OCI-LY7 (cell line): ENCODE results near the gene EVI5L. TPM values are rescaled to one million over a fixed set of nuclear protein-coding genes. Genes with fewer than 3 reads are reported as not detected.

ENCODE experiments used
- BruUV-seq: library from RNA; stranded (reverse); fragments of 400-500 nt; replicated peaks from 2 replicates; lab custom pipeline; 2021; lab: Mats Ljungman, UMichigan
- CTCF ChIA-PET: fragments of 300-600 bp; sonication (Branson Sonifier 250); formaldehyde crosslinking; loops from one replicate; lab custom pipeline; 2022; ENCODE audit warnings: antibody characterized with exemption; ENCODE audit not compliant: unreplicated experiment; lab: Charles Lee
- POLR2A ChIA-PET: fragments of 300-600 bp; sonication (Branson Sonifier 250); formaldehyde crosslinking; loops from one replicate; lab custom pipeline; 2022; ENCODE audit warnings: antibody characterized with exemption; lab: Charles Lee
- DNase-seq: peaks from one replicate; pipeline ENCODE4 v3.0.0-alpha.2; 2015; ENCODE audit warnings: low spot score
- H2AFZ ChIP-seq: fragments of 200-600 bp; sonication (generic), shearing (Covaris generic); 2 replicates; pipeline ENCODE4 v1.6.1; 2014; ENCODE audit warnings: mild to moderate bottlenecking, antibody characterized with exemption, low read length, moderate library complexity
- H3K27ac ChIP-seq: fragments of 200-600 bp; sonication (generic); 2 replicates; pipeline ENCODE4 v1.5.1; 2014; ENCODE audit warnings: mixed run types, low read depth, mild to moderate bottlenecking, moderate library complexity, low read length, inconsistent platforms; ENCODE audit not compliant: poor library complexity, severe bottlenecking
- H3K36me3 ChIP-seq: fragments of 200-600 bp; sonication (generic); 2 replicates; pipeline ENCODE4 v1.6.1; 2014; ENCODE audit warnings: mild to moderate bottlenecking, antibody characterized with exemption, low read length, moderate library complexity, mixed read lengths; ENCODE audit not compliant: insufficient read depth
- H3K4me1 ChIP-seq: fragments of 200-600 bp; sonication (generic); 2 replicates; pipeline ENCODE4 v1.5.1; 2014; ENCODE audit warnings: mild to moderate bottlenecking, low read length; ENCODE audit not compliant: insufficient read depth, poor library complexity, severe bottlenecking
- H3K4me2 ChIP-seq: fragments of 200-600 bp; sonication (generic); 2 replicates; pipeline ENCODE4 v1.6.1; 2014; ENCODE audit warnings: mild to moderate bottlenecking, low read length
- H3K4me3 ChIP-seq: fragments of 200-600 bp; sonication (generic); 2 replicates; pipeline ENCODE4 v1.5.1; 2014; ENCODE audit warnings: mild to moderate bottlenecking, low read depth, low read length; ENCODE audit not compliant: poor library complexity, severe bottlenecking
- H3K79me2 ChIP-seq: fragments of 200-600 bp; sonication (generic); 2 replicates; pipeline ENCODE4 v1.6.1; 2016; ENCODE audit warnings: low read depth, mild to moderate bottlenecking, low read length, moderate library complexity, mixed read lengths; ENCODE audit not compliant: insufficient read depth
- H3K9me2 ChIP-seq: fragments of 200-600 bp; sonication (generic); 2 replicates; pipeline ENCODE4 v1.6.1; 2016; ENCODE audit warnings: mild to moderate bottlenecking, low read length, mixed read lengths; ENCODE audit not compliant: insufficient read depth
- H3K9me3 ChIP-seq: fragments of 200-600 bp; sonication (generic); 2 replicates; pipeline ENCODE4 v1.6.1; 2014; ENCODE audit warnings: mild to moderate bottlenecking, mixed run types, low read length, mixed read lengths
- H4K20me1 ChIP-seq: fragments of 200-600 bp; sonication (generic); 2 replicates; pipeline ENCODE4 v1.6.1; 2014; ENCODE audit warnings: mild to moderate bottlenecking, antibody characterized with exemption, low read length, moderate library complexity, mixed read lengths; ENCODE audit not compliant: insufficient read depth
- EZH2phosphoT487 ChIP-seq: fragments of 200-600 bp; sonication (generic); IDR thresholded peaks from 2 replicates; pipeline ENCODE4 v1.6.1; 2018; ENCODE audit warnings: low read depth, borderline replicate concordance, mild to moderate bottlenecking, mixed run types, antibody characterized with exemption, low read length, moderate library complexity, mixed read lengths
- intact Hi-C: fragments of 100-400 bp; cut with micrococcal nuclease; formaldehyde crosslinking; loops from one replicate; pipeline ENCODE4 v1.10.0; 2022; ENCODE audit not compliant: unreplicated experiment
- total RNA-seq, 2 experiments: library from RNA; depleted of rRNA in 1 of 2; stranded (reverse); fragments of >200 nt in 1 of 2; shearing (Covaris generic) in 1 of 2; gene quantifications; 2 replicates each; pipeline ENCODE4 v1.2.3, GENCODE V29; 2014 to 2022
- TF ChIP-seq, protein P1 (sequence below): fragments of 200-600 bp; sonication (generic); conservative IDR thresholded peaks from 2 replicates; pipeline ENCODE4 v1.5.1; 2014; ENCODE audit warnings: mild to moderate bottlenecking, antibody characterized with exemption, low read length, moderate library complexity, mixed read lengths

The EVI5L gene
- total RNA-seq, 2 experiments from 2014 or later = 2.7 to 5.5 TPM

DNA sequence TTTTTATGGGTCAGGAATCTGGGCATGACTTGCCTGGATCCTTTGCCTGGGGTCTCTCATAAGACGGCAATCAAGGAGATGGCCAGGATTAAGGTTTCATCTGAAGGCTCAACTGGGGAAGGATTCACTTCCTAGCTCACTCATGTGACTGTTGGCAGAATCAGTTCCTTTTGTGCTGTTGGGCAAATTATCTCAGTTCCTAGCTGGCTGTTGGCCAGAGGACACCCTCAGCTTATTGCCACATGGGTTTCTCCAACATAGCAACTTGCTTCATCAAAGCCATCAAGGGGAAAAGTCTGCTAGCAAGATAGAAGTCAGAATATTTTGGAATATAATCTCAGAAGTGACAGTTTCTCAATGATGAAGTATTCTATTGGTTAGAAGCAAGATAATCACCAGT, 12.2 kb upstream of the EVI5L start:
- Histone ChIP-seq H2AFZ (no peak overlapping the region), H3K27ac (no peak overlapping the region), H3K9me2 (no peaks in the 10 kb centered on the region), H3K4me1 (no peaks in the 10 kb centered on the region), H4K20me1 (no peaks in the 10 kb centered on the region), H3K79me2 (no peaks in the 10 kb centered on the region), H3K4me3 (no peak overlapping the region), H3K9me3 (0 out of 2 replicates have a peak, but pooled peaks cover 5% of the 10 kb centered on the region), H3K36me3 (no peaks in the 10 kb centered on the region), H3K4me2 (no peak overlapping the region)
- ChIA-PET POLR2A (no interaction called here), CTCF (no interaction called here)
- intact Hi-C loops = no loop called here
- BruUV-seq = no TSS peak
- TF ChIP-seq EZH2phosphoT487 = no peak
- TF ChIP-seq, protein P1, sequence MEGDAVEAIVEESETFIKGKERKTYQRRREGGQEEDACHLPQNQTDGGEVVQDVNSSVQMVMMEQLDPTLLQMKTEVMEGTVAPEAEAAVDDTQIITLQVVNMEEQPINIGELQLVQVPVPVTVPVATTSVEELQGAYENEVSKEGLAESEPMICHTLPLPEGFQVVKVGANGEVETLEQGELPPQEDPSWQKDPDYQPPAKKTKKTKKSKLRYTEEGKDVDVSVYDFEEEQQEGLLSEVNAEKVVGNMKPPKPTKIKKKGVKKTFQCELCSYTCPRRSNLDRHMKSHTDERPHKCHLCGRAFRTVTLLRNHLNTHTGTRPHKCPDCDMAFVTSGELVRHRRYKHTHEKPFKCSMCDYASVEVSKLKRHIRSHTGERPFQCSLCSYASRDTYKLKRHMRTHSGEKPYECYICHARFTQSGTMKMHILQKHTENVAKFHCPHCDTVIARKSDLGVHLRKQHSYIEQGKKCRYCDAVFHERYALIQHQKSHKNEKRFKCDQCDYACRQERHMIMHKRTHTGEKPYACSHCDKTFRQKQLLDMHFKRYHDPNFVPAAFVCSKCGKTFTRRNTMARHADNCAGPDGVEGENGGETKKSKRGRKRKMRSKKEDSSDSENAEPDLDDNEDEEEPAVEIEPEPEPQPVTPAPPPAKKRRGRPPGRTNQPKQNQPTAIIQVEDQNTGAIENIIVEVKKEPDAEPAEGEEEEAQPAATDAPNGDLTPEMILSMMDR = no peak
- DNase-seq = no peak

DNA sequence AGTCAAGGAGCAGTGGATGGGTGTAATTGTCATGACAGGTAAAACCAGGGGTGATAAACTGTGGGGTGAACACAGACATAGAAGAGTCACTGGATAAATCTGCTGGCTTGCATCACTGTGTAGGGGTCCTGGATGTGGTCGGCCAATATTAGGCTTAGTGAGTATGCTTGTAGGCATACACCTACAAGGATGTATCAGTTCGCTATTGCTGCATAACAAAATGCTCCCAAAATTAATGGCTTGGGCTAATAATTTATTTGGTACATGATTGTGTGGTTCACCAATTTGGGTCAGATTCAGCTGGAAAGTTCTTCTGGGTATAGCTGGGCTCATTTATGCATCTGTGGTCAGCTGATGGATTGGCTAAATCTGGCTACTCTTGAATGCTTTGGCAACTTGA, 11.2 kb upstream of the EVI5L start:
- H3K4me2 ChIP-seq = no peak overlapping the region
- H3K9me3 ChIP-seq = 0 out of 2 replicates have a peak, but pooled peaks cover 5% of the 10 kb centered on the region
- H4K20me1 ChIP-seq = no peaks in the 10 kb centered on the region
- no TSS peak for BruUV-seq
- intact Hi-C loops = no loop called here
- H3K4me3 ChIP-seq = no peak overlapping the region
- ChIA-PET CTCF (no interaction called here), POLR2A (interaction anchor here (0.6 kb wide), 2 partner anchors 620 to 665 kb away, joined by 3 read pairs; no protein-coding TSS in a partner anchor)
- H2AFZ ChIP-seq = no peak overlapping the region
- H3K4me1 ChIP-seq = no peaks in the 10 kb centered on the region
- no peaks in the 10 kb centered on the region for H3K36me3 ChIP-seq
- TF ChIP-seq, protein P1 = no peak
- TF ChIP-seq EZH2phosphoT487 = no peak
- H3K9me2 ChIP-seq = no peaks in the 10 kb centered on the region
- H3K27ac ChIP-seq = no peak overlapping the region
- no peak for DNase-seq
- H3K79me2 ChIP-seq = no peaks in the 10 kb centered on the region

DNA sequence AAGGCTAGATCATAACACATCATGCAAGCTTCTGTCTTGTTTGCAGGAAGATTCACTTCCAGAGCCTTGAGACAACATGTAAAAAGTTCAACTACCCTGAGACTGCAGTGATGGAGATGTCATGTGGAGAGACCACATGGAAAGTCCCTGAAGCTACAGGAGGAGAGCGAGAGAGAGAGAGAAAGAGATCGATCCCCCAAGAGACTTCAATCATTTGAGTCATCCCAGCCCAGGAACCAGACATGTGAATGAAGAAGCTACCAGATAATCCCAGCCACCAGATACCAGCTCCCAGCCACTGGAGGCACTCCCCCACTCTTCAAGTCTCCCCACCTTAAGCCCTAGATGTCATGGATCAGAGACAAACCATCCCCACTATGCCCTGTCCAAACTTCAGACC, 10.7 kb upstream of the EVI5L start:
- H4K20me1 ChIP-seq = no peaks in the 10 kb centered on the region
- H3K9me3 ChIP-seq = 0 out of 2 replicates have a peak, but pooled peaks cover 5% of the 10 kb centered on the region
- no peak overlapping the region for H3K27ac ChIP-seq
- no peak overlapping the region for H3K4me2 ChIP-seq
- DNase-seq = no peak
- ChIA-PET POLR2A (interaction anchor here (0.6 kb wide), 2 partner anchors 621 to 665 kb away, joined by 3 read pairs; no protein-coding TSS in a partner anchor), CTCF (interaction anchor here (0.5 kb wide), 1 partner anchor 625 kb away, joined by 3 read pairs; no protein-coding TSS in a partner anchor)
- H3K4me1 ChIP-seq = no peaks in the 10 kb centered on the region
- intact Hi-C loops = no loop called here
- no peak overlapping the region for H3K4me3 ChIP-seq
- no peaks in the 10 kb centered on the region for H3K36me3 ChIP-seq
- BruUV-seq = no TSS peak
- H3K9me2 ChIP-seq = no peaks in the 10 kb centered on the region
- H2AFZ ChIP-seq = no peak overlapping the region
- no peaks in the 10 kb centered on the region for H3K79me2 ChIP-seq
- TF ChIP-seq EZH2phosphoT487 = no peak
- TF ChIP-seq, protein P1 = no peak
